AG10803 (cell line): ENCODE data around the gene CLEC16A.

Source experiments
- DNase-seq: peaks from one replicate; pipeline ENCODE4 v3.0.0; 2010; ENCODE audit warnings: low read depth
- H3K4me3 ChIP-seq: 2 replicates; pipeline ENCODE4 v1.5.1; 2011; ENCODE audit warnings: mild to moderate bottlenecking, low read length, control low read depth
- CTCF ChIP-seq: conservative IDR thresholded peaks from 2 replicates; pipeline ENCODE4 v1.5.1; 2011; ENCODE audit warnings: mild to moderate bottlenecking, low read length, control low read depth, inconsistent platforms

CLEC16A gene

GRCh38 chr16:11147754-11148444, 203.5 kb downstream of the CLEC16A start:
- no peak for DNase-seq
- no peak for TF ChIP-seq CTCF

GRCh38 chr16:11149011-11149616, 204.8 kb downstream of the CLEC16A start:
- TF ChIP-seq CTCF, result no peak
- no peak for DNase-seq

More at GRCh38 chr16:11147754-11148444, 203.5 kb downstream of the CLEC16A start:
- no peak overlapping the region for H3K4me3 ChIP-seq

GRCh38 chr16:11150190-11150589, 205.8 kb downstream of the CLEC16A start:
- no peak for DNase-seq
- TF ChIP-seq CTCF, result no peak
- no peak overlapping the region for H3K4me3 ChIP-seq

More at GRCh38 chr16:11149011-11149616, 204.8 kb downstream of the CLEC16A start:
- H3K4me3 ChIP-seq, result no peak overlapping the region

GRCh38 chr16:11151156-11151884, 207.0 kb downstream of the CLEC16A start:
- no peak for DNase-seq
- H3K4me3 ChIP-seq, result no peak overlapping the region
- TF ChIP-seq CTCF, result no peak

- DNase-seq, result no peak
- no peak overlapping the region for H3K4me3 ChIP-seq
- TF ChIP-seq CTCF, result no peak
Observed at GRCh38 chr16:11151885-11152629, 207.7 kb downstream of the CLEC16A start.

GRCh38 chr16:11152677-11153331, 208.4 kb downstream of the CLEC16A start:
- DNase-seq, result no peak
- no peak for TF ChIP-seq CTCF
- H3K4me3 ChIP-seq, result no peak overlapping the region
